OCI-LY3 (cell line): ENCODE data around the gene ETF1.

Experiments used
- CTCF ChIP-seq: fragments of 200-600, 300-600 bp; sonication (generic); IDR thresholded peaks from 2 replicates; pipeline ENCODE4 v1.5.1; 2014; ENCODE audit warnings: antibody characterized with exemption, low read length, low read depth
- EZH2phosphoT487 ChIP-seq: fragments of 200-600 bp; shearing (Covaris generic); IDR thresholded peaks from 2 replicates; pipeline ENCODE4 v1.6.1; 2018; ENCODE audit warnings: antibody characterized with exemption, mixed run types, low read depth

DNA sequence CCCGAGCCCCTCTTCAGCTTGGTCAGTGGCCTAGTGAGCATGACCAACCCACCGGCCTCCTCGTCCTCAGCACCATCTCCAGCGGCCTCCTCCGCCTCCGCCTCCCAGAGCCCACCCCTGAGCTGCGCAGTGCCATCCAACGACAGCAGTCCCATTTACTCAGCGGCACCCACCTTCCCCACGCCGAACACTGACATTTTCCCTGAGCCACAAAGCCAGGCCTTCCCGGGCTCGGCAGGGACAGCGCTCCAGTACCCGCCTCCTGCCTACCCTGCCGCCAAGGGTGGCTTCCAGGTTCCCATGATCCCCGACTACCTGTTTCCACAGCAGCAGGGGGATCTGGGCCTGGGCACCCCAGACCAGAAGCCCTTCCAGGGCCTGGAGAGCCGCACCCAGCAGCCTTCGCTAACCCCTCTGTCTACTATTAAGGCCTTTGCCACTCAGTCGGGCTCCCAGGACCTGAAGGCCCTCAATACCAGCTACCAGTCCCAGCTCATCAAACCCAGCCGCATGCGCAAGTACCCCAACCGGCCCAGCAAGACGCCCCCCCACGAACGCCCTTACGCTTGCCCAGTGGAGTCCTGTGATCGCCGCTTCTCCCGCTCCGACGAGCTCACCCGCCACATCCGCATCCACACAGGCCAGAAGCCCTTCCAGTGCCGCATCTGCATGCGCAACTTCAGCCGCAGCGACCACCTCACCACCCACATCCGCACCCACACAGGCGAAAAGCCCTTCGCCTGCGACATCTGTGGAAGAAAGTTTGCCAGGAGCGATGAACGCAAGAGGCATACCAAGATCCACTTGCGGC lies 75.9 kb downstream of the ETF1 start:
- TF ChIP-seq CTCF (no peak), EZH2phosphoT487 (no peak)
